ENCODE measurements around the gene RINL. TPM values are rescaled to one million over a fixed set of nuclear protein-coding genes. Genes with fewer than 3 reads are reported as not detected.

RINL gene
- total RNA-seq, 1 donor from 2014 or later: 2.6 TPM

DNA sequence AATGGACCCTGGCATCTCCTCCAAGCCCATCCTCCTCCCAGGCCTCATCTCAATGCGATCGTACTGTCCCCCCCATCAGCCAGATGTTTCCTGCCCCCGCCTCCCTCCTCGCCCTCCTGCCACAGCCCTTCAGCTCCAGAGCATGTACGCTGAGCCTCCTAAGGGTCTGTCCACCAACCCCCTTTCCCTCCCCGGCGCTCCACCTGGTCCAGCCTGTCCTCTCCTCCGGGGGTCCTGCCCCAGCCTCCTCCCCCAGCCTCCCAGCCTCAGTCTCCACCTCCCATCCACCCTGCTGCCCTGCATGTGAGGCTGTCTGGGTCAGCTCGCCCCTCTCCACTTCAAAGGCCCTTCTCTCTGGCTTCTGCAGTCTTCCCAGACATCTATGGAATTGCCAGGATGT is 16.9 kb upstream of the RINL start:
- no peaks in the 10 kb centered on the region for H3K9me3 Mint-ChIP-seq (ENCODE audit: low read depth)
- TF ChIP-seq, protein P1, sequence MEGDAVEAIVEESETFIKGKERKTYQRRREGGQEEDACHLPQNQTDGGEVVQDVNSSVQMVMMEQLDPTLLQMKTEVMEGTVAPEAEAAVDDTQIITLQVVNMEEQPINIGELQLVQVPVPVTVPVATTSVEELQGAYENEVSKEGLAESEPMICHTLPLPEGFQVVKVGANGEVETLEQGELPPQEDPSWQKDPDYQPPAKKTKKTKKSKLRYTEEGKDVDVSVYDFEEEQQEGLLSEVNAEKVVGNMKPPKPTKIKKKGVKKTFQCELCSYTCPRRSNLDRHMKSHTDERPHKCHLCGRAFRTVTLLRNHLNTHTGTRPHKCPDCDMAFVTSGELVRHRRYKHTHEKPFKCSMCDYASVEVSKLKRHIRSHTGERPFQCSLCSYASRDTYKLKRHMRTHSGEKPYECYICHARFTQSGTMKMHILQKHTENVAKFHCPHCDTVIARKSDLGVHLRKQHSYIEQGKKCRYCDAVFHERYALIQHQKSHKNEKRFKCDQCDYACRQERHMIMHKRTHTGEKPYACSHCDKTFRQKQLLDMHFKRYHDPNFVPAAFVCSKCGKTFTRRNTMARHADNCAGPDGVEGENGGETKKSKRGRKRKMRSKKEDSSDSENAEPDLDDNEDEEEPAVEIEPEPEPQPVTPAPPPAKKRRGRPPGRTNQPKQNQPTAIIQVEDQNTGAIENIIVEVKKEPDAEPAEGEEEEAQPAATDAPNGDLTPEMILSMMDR (IDR thresholded peaks at IDR 0.05; ENCODE audit: unreplicated experiment): no peak

DNA sequence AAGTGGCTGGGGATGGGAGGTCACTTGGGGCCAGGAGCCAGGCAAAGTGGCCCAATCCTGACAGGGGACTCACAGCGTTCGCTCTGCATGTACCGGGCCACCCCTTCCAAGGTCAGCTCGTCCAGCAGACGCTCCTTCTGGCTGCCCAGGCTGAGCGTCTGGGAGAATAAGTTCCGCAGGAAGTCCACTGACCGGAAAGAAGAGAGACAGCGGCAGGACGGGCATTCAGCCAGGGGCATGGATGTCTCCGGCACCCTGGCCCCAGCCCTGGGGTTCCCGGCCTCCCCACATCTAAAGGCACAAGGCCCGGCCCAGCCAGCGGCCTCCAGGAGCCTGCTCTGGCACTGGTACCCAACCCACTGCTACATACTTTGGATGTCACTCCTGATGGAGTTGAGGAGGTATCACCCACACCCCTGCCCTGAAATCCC is 15.3 kb upstream of the RINL start:
- DNase-seq (ENCODE audit: low spot score, unreplicated experiment): no peak
- no peaks in the 10 kb centered on the region for H3K9me3 Mint-ChIP-seq (ENCODE audit: low read depth)
- H3K4me1 Mint-ChIP-seq (ENCODE audit: low read depth): peaks cover under 1% of the 10 kb centered on the region
- TF ChIP-seq, protein P1 (IDR thresholded peaks at IDR 0.05; ENCODE audit: unreplicated experiment): no peak
- H3K4me3 Mint-ChIP-seq (ENCODE audit: low read depth): no peak overlapping the region
- no peak overlapping the region for H3K27ac Mint-ChIP-seq
- no peaks in the 10 kb centered on the region for H3K27me3 Mint-ChIP-seq
- H3K36me3 Mint-ChIP-seq (ENCODE audit: insufficient read depth): no peaks in the 10 kb centered on the region

More for the DNA sequence above, 16.9 kb upstream of the RINL start:
- DNase-seq (ENCODE audit: low spot score, unreplicated experiment): no peak
- no peak overlapping the region for H3K4me3 Mint-ChIP-seq (ENCODE audit: low read depth)
- H3K27ac Mint-ChIP-seq: no peak overlapping the region
- H3K4me1 Mint-ChIP-seq (ENCODE audit: low read depth): peaks cover 9% of the 10 kb centered on the region
- H3K27me3 Mint-ChIP-seq: peaks cover 3% of the 10 kb centered on the region
- H3K36me3 Mint-ChIP-seq (ENCODE audit: insufficient read depth): no peaks in the 10 kb centered on the region

DNA sequence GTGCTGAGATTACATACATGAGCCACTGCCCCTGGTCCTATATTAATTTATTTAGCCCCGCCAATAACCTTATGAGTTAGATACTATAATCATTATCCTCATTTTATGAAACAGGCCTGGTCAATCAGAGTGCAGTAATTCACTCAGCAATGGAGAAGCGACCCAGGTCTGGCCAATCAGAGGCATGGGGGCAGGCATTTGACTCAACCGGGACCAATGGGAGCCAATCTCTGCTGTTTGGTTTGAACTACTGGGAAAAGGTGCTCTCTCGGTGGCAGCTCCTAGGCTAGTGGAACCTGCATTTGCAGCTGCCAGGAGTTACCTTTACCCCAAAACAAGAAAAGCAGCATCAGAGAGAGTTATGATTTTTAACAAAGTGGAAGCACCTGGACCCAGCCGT is 14.8 kb upstream of the RINL start:
- Mint-ChIP-seq H3K27ac (no peak overlapping the region), H3K36me3 (ENCODE audit: insufficient read depth) (no peaks in the 10 kb centered on the region), H3K4me3 (ENCODE audit: low read depth) (no peak overlapping the region), H3K4me1 (ENCODE audit: low read depth) (no peaks in the 10 kb centered on the region), H3K9me3 (ENCODE audit: low read depth) (no peaks in the 10 kb centered on the region), H3K27me3 (no peaks in the 10 kb centered on the region)
- DNase-seq (ENCODE audit: low spot score, unreplicated experiment): no peak
- TF ChIP-seq, protein P1 (IDR thresholded peaks at IDR 0.05; ENCODE audit: unreplicated experiment): no peak

DNA sequence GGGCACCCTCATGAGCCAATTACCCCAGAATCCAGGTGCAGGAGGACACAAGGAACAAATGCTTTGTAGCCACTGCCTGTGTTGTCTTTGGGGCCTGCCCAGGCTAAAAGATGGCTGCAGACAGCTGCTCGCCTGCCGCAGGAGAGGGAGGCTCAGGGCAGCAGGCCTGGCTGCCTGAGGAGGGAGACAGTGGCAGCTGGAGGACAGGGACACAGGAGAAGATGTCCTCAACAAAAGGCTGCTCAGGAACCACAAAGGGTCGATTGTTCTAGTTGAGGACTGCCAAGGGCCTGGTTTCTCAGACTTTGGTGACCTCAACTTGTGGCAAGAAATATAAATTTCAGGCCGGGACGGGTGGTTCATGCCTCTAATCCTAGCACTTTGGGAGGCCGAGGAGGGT is 13.7 kb upstream of the RINL start:
- Mint-ChIP-seq H3K4me1 (ENCODE audit: low read depth) (no peaks in the 10 kb centered on the region), H3K27me3 (no peaks in the 10 kb centered on the region), H3K9me3 (ENCODE audit: low read depth) (no peaks in the 10 kb centered on the region), H3K27ac (no peak overlapping the region), H3K4me3 (ENCODE audit: low read depth) (no peak overlapping the region), H3K36me3 (ENCODE audit: insufficient read depth) (no peaks in the 10 kb centered on the region)
- TF ChIP-seq, protein P1 (IDR thresholded peaks at IDR 0.05; ENCODE audit: unreplicated experiment): no peak
- no peak for DNase-seq (ENCODE audit: low spot score, unreplicated experiment)

DNA sequence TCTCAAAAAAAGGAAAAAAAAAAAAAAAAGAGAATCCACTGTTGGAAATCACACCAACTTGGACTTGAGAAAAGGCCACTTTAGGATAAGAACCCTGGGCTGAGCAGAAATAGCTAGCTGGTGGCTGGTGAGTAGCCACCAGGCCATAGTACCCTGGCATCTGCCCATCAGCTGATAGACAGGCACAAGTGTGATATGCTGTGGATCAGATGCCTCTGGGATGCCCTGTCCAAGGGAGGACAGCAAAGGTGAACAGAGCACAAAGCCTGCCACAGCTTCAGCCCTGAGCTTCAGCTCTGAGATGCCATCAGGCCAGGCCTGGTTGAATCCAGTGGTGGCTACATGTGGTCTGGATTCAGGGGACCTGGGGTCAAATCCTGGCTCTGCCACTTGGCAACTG is 12.6 kb upstream of the RINL start:
- H3K9me3 Mint-ChIP-seq (ENCODE audit: low read depth): no peaks in the 10 kb centered on the region
- no peaks in the 10 kb centered on the region for H3K4me1 Mint-ChIP-seq (ENCODE audit: low read depth)
- TF ChIP-seq, protein P1 (IDR thresholded peaks at IDR 0.05; ENCODE audit: unreplicated experiment): no peak
- no peak overlapping the region for H3K27ac Mint-ChIP-seq
- H3K27me3 Mint-ChIP-seq: no peaks in the 10 kb centered on the region
- H3K36me3 Mint-ChIP-seq (ENCODE audit: insufficient read depth): no peaks in the 10 kb centered on the region
- H3K4me3 Mint-ChIP-seq (ENCODE audit: low read depth): no peak overlapping the region
- DNase-seq (ENCODE audit: low spot score, unreplicated experiment): no peak
